Naive thymus-derived CD4-positive, alpha-beta T cell (primary cell): ENCODE results near the gene AK4. TPM values are rescaled to one million over a fixed set of nuclear protein-coding genes. Genes with fewer than 3 reads are reported as not detected.
A peak's percentile ranks its signal among the peaks of the same experiment; 100 is the strongest.
"Not testable (repeated sequence)": the region's sequence is repeated elsewhere in the genome, so short reads cannot be mapped to it uniquely, and the experiment has no call there.

ENCODE experiments used
- ATAC-seq: fragments of 150-1000 bp; cut with Tn5 transposase; 2 replicates; pipeline ENCODE4 v1.10.0; 2021; ENCODE audit warnings: mild to moderate bottlenecking, moderate library complexity
- CTCF ChIA-PET: fragments of 350-600 bp; sonication (Branson Sonifier 250); formaldehyde crosslinking; loops from one replicate; lab custom pipeline; 2021; ENCODE audit warnings: antibody characterized with exemption; lab: Charles Lee
- POLR2A ChIA-PET: fragments of 350-600 bp; sonication (Branson Sonifier 250); formaldehyde crosslinking; loops from one replicate; lab custom pipeline; 2021; ENCODE audit warnings: antibody characterized with exemption, inconsistent platforms; lab: Charles Lee
- DNase-seq, 9 donors: peaks; one replicate each; pipeline versions ENCODE4 v3.0.0 to v3.0.0-alpha.2; 2020 to 2022; ENCODE audit warnings: mixed read lengths in 1 of 9
- H3K27ac ChIP-seq: one replicate; pipeline ENCODE4 v1.7.0; 2013; ENCODE audit warnings: mild to moderate bottlenecking, low read depth, low read length, moderate library complexity
- H3K27me3 ChIP-seq, 2 donors: one replicate each; pipeline ENCODE4 v1.7.0; 2013; ENCODE audit warnings: low read length in 2 of 2, mild to moderate bottlenecking in 2 of 2, moderate library complexity in 2 of 2; ENCODE audit not compliant: control insufficient read depth in 2 of 2, insufficient read depth in 2 of 2
- H3K36me3 ChIP-seq, 3 experiments: 1 replicate in 2 of 3; 2 replicates in 1 of 3; pipeline ENCODE4 v1.7.0; 2013; ENCODE audit warnings: low read length in 3 of 3, mild to moderate bottlenecking in 3 of 3, moderate library complexity in 1 of 3; ENCODE audit not compliant: insufficient read depth in 3 of 3, control insufficient read depth in 2 of 3
- H3K4me1 ChIP-seq, 2 donors: one replicate each; pipeline ENCODE4 v1.7.0; 2013; ENCODE audit warnings: low read length in 2 of 2, mild to moderate bottlenecking in 2 of 2, moderate library complexity in 1 of 2; ENCODE audit not compliant: control insufficient read depth in 2 of 2, insufficient read depth in 2 of 2
- H3K4me3 ChIP-seq: 2 replicates; pipeline ENCODE4 v1.7.0; 2013; ENCODE audit warnings: mild to moderate bottlenecking, low read length
- H3K9me3 ChIP-seq, 3 experiments: 1 replicate in 2 of 3; 2 replicates in 1 of 3; pipeline ENCODE4 v1.7.0; 2013; ENCODE audit warnings: low read length in 3 of 3; ENCODE audit not compliant: control insufficient read depth in 2 of 3
- H3K27ac Mint-ChIP-seq, 9 donors: one replicate each; pipeline ENCODE4 v1.8.0; 2020 to 2022; ENCODE audit warnings: mixed read lengths in 9 of 9, mild to moderate bottlenecking in 8 of 9, moderate library complexity in 5 of 9, inconsistent platforms in 2 of 9
- H3K27me3 Mint-ChIP-seq, 5 donors: one replicate each; pipeline ENCODE4 v1.8.0; 2021 to 2022; ENCODE audit warnings: mixed read lengths in 5 of 5, mild to moderate bottlenecking in 1 of 5
- H3K36me3 Mint-ChIP-seq, 5 donors: one replicate each; pipeline ENCODE4 v1.8.0; 2020 to 2022; ENCODE audit warnings: mixed read lengths in 5 of 5, mild to moderate bottlenecking in 3 of 5, inconsistent platforms in 1 of 5
- H3K4me1 Mint-ChIP-seq, 7 donors: one replicate each; pipeline ENCODE4 v1.8.0; 2020 to 2022; ENCODE audit warnings: mixed read lengths in 7 of 7, mild to moderate bottlenecking in 3 of 7, inconsistent platforms in 1 of 7
- H3K4me3 Mint-ChIP-seq, 10 donors: one replicate each; pipeline ENCODE4 v1.8.0; 2020 to 2022; ENCODE audit warnings: mild to moderate bottlenecking in 10 of 10, mixed read lengths in 10 of 10, moderate library complexity in 6 of 10, inconsistent platforms in 2 of 10
- H3K9me3 Mint-ChIP-seq, 11 donors: one replicate each; pipeline ENCODE4 v1.8.0; 2020 to 2022; ENCODE audit warnings: mixed read lengths in 11 of 11, mild to moderate bottlenecking in 4 of 11, inconsistent platforms in 1 of 11, moderate library complexity in 1 of 11
- intact Hi-C, 2 donors: fragments of 100-400 bp; cut with micrococcal nuclease; formaldehyde crosslinking; loops; one replicate each; pipeline ENCODE4 v1.15.1; 2023
- polyA plus RNA-seq, 2 donors: library from polyadenylated mRNA; unstranded; fragments of 300-500 nt; fragmentation: Illumina TruSeq; gene quantifications; one replicate each; pipeline ENCODE4 v1.2.3, GENCODE V29; 2021
- total RNA-seq, 6 experiments: library from RNA in 5 of 6; stranded (reverse) in 5 of 6; gene quantifications; 1 replicate in 5 of 6; 2 replicates in 1 of 6; pipeline ENCODE4 v1.2.3 and lab custom pipeline; 2021 to 2026

The AK4 gene
- total and polyA plus RNA-seq, 7 experiments from 2014 or later = 0.04 to 121 (median 0.40) TPM

DNA sequence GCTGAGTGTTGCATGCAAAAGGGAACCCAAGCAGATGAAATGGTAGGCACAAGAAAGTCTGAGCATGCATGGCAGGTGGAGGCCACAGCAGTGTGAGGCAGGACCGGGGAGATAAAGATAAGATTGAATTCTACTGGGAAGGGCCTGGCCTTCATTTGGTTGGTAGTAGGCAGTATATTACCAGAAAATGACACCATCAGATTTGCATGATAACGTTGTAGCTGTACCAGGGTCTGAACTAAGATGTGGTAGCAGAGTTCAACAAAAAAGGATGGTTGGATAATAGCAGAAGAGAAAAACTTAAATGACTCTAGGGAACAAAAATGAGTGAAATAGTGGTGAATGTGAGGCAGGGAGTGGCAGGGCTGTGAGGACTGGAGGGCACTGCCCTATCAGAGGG lies 85.8 kb downstream of the AK4 start:
- no peaks in the 10 kb centered on the region for H3K4me1 ChIP-seq
- no peak for DNase-seq
- Mint-ChIP-seq H3K27me3 (peaks cover 6 to 18% (median 9%) of the 10 kb centered on the region in 5 donors), H3K9me3 (peaks cover 0 to 24% (median 10%) of the 10 kb centered on the region in 11 donors), H3K4me3 (no peak overlapping the region), H3K27ac (no peak overlapping the region), H3K4me1 (peaks cover 5 to 33% (median 9%) of the 10 kb centered on the region in 7 donors), H3K36me3 (peaks cover 0 to 11% (median 4%) of the 10 kb centered on the region in 5 donors)
- ATAC-seq = no peak
- no peaks in the 10 kb centered on the region for H3K27me3 ChIP-seq
- H3K36me3 ChIP-seq = no peaks in the 10 kb centered on the region
- no peaks in the 10 kb centered on the region for H3K9me3 ChIP-seq
- no peak overlapping the region for H3K4me3 ChIP-seq
- H3K27ac ChIP-seq = no peak overlapping the region
- intact Hi-C loops = loop anchor here in 1 of 2 donors (10.0 kb wide), 2 partner anchors 721 to 1211 kb away; no protein-coding TSS in a partner anchor
- POLR2A ChIA-PET = interaction anchor here (0.7 kb wide), 1 partner anchor 9 kb away, joined by 3 read pairs; no protein-coding TSS in a partner anchor
- CTCF ChIA-PET = interaction anchor here (0.6 to 1.2 kb wide), 2 partner anchors 454 to 1840 kb away, joined by 3 read pairs; no protein-coding TSS in a partner anchor

DNA sequence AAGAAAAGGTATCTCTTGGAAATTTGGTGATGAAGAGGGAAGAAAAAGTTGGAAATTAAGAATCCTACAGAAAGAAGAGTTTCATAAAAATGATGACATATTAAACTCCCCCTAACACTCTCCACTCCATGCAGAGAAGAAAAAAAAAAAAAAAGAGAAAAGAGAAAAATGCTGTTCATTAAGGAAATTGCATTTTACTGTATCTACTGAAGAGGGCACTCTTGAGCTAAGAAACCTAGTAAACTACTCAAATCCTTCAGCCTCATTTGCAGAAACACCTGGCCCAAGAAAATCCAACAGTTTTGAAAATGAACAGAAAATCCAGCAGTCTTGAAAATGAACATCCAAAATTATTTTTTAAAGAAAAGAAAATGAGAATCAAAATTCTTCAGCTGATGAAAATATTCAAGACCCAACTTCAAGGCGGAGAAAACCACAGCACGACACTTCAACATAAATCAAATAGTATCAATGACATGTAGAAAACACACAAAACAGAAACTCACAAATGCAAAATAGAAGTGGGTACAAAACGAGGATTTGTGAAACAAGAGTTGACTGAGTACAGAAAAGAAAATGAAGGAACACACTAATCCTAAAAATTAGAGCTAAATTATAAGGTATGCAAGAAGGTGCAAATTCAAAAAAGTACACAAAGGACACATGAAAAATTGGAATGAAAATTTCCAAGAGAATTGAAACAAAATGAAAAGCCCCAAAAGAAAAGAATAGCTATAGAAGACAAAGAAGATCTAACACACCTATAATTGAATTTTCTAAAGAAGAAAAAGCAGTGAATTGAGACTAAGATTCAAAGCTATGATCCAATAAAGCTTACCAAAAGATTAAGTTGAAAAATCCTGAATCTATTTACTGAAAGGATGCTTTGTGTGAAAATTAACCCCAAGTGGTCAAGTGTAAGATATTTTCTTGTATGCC lies 88.1 kb downstream of the AK4 start:
- no peak overlapping the region for H3K4me3 ChIP-seq
- peaks cover 6 to 23% (median 14%) of the 10 kb centered on the region in 5 donors for H3K27me3 Mint-ChIP-seq
- no peak overlapping the region for H3K27ac ChIP-seq
- no peaks in the 10 kb centered on the region for H3K27me3 ChIP-seq
- peaks cover 0 to 24% (median 10%) of the 10 kb centered on the region in 11 donors for H3K9me3 Mint-ChIP-seq
- DNase-seq = peak in 4 of 9 donors; percentile 12 to 28 (median 22)
- H3K36me3 ChIP-seq = no peaks in the 10 kb centered on the region
- POLR2A ChIA-PET = interaction anchor here (0.6 kb wide), 1 partner anchor 19 kb away, joined by 5 read pairs; no protein-coding TSS in a partner anchor
- peaks cover 0 to 5% (median 4%) of the 10 kb centered on the region in 5 donors for H3K36me3 Mint-ChIP-seq
- peaks cover 2 to 18% (median 2%) of the 10 kb centered on the region in 7 donors for H3K4me1 Mint-ChIP-seq
- peak; percentile 54 for ATAC-seq
- intact Hi-C loops = loop anchor here (1.0 to 10.0 kb wide), 6 partner anchors 195 to 1209 kb away; no protein-coding TSS in a partner anchor
- H3K4me3 Mint-ChIP-seq = no peak overlapping the region
- H3K9me3 ChIP-seq = no peaks in the 10 kb centered on the region
- H3K4me1 ChIP-seq = no peaks in the 10 kb centered on the region
- H3K27ac Mint-ChIP-seq = no peak overlapping the region
- CTCF ChIA-PET = interaction anchor here (0.6 to 3.4 kb wide), 6 partner anchors 18 to 1004 kb away, joined by 3 to 26 read pairs (median 4); no protein-coding TSS in a partner anchor

DNA sequence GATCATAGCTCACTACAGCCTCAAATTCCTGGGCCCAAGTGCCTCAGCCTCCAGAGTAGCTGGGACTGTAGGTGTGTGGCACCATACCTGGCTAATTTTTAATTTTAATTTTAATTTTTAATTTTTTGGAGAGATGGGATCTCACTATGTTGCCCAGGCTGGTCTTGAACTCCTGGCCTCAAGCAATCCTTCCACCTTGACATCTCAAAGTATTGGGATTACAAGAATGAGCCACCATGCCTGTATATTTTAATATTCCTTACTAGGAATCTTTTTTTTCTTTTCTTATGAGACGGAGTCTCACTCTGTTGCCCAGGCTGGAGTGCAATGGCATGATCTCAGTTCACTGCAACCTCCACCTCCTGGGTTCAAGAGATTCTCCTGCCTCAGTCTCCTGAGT lies 89.1 kb downstream of the AK4 start:
- not testable (repeated sequence) for ATAC-seq, H3K36me3 ChIP-seq, H3K36me3 Mint-ChIP-seq, H3K4me1 ChIP-seq, H3K27me3 ChIP-seq, H3K4me3 Mint-ChIP-seq, H3K4me3 ChIP-seq, H3K9me3 ChIP-seq, DNase-seq, H3K27ac Mint-ChIP-seq, H3K27ac ChIP-seq
- Mint-ChIP-seq H3K4me1 (peaks cover 0 to 12% (median 0%) of the 10 kb centered on the region in 7 donors), H3K9me3 (peaks cover 0 to 24% (median 10%) of the 10 kb centered on the region in 11 donors), H3K27me3 (peaks cover 12 to 28% (median 17%) of the 10 kb centered on the region in 5 donors)
- intact Hi-C loops = loop anchor here in 1 of 2 donors (5.0 to 10.0 kb wide), 3 partner anchors 718 to 1208 kb away; no protein-coding TSS in a partner anchor
- CTCF ChIA-PET = interaction anchor here (0.9 to 3.4 kb wide), 4 partner anchors 17 to 722 kb away, joined by 3 to 26 read pairs (median 4); no protein-coding TSS in a partner anchor
- POLR2A ChIA-PET = interaction anchor here (0.6 kb wide), 1 partner anchor 20 kb away, joined by 5 read pairs; no protein-coding TSS in a partner anchor

DNA sequence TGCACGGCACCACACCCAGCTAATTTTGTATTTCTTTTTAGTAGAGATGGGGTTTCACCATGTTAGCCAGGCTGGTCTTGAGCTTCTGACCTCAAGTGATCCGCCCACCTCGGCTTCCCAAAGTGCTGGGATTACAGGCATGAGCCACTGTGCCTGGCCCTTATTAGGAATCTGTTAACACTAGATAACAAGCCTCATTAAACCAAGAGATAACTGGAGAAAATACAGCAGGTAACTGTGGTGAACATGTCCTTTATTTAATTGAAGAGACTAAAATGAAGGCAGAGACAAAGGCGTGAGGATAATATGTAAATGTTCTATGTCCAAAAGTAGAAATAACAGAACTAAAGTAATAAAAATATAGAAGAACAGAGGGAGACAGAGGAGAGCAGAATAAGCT lies 89.5 kb downstream of the AK4 start:
- Mint-ChIP-seq H3K4me3 (no peak overlapping the region), H3K27ac (no peak overlapping the region), H3K27me3 (peaks cover 14 to 32% (median 19%) of the 10 kb centered on the region in 5 donors), H3K4me1 (peaks cover 0 to 8% (median 0%) of the 10 kb centered on the region in 7 donors), H3K36me3 (peaks cover 0 to 5% (median 4%) of the 10 kb centered on the region in 5 donors), H3K9me3 (peaks cover 0 to 24% (median 10%) of the 10 kb centered on the region in 11 donors)
- intact Hi-C loops = loop anchor here in 1 of 2 donors (5.0 to 10.0 kb wide), 3 partner anchors 717 to 1207 kb away; no protein-coding TSS in a partner anchor
- no peak for ATAC-seq
- Histone ChIP-seq H3K36me3 (no peaks in the 10 kb centered on the region), H3K27me3 (no peaks in the 10 kb centered on the region), H3K4me3 (no peak overlapping the region), H3K9me3 (no peaks in the 10 kb centered on the region), H3K27ac (no peak overlapping the region), H3K4me1 (no peaks in the 10 kb centered on the region)
- CTCF ChIA-PET = interaction anchor here (3.4 kb wide), 1 partner anchor 450 kb away, joined by 26 read pairs; no protein-coding TSS in a partner anchor
- no peak for DNase-seq
- POLR2A ChIA-PET = no interaction called here

DNA sequence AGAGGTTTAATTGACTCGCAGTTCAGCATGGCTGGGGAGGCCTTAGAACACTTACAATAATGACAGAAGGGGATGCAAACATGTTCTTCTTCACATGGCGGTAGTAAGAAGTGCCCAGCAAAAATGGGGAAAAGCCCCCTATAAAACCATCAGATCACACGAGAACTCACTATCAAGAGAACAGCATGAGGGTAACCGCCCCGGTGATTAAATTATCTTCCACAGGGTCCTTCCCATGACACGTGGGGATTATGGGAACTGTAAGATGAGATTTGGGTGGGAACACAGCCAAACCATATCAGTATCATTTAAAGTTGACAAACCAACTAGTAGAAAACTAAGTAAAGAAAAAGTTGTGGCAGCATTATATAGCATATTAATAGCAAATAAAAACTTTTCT lies 90.0 kb downstream of the AK4 start:
- CTCF ChIA-PET = no interaction called here
- intact Hi-C loops = loop anchor here in 1 of 2 donors (5.0 to 10.0 kb wide), 3 partner anchors 717 to 1207 kb away; no protein-coding TSS in a partner anchor
- peaks cover 0 to 5% (median 4%) of the 10 kb centered on the region in 5 donors for H3K36me3 Mint-ChIP-seq
- no peaks in the 10 kb centered on the region for H3K9me3 ChIP-seq
- peaks cover 14 to 32% (median 19%) of the 10 kb centered on the region in 5 donors for H3K27me3 Mint-ChIP-seq
- H3K4me1 Mint-ChIP-seq = peaks cover 0 to 8% (median 0%) of the 10 kb centered on the region in 7 donors
- no peaks in the 10 kb centered on the region for H3K27me3 ChIP-seq
- ATAC-seq (no peak), DNase-seq (no peak)
- no peak overlapping the region for H3K4me3 Mint-ChIP-seq
- H3K4me1 ChIP-seq = no peaks in the 10 kb centered on the region
- no peaks in the 10 kb centered on the region for H3K36me3 ChIP-seq
- H3K27ac Mint-ChIP-seq = no peak overlapping the region
- no peak overlapping the region for H3K27ac ChIP-seq
- POLR2A ChIA-PET = interaction anchor here (0.6 kb wide), 1 partner anchor 8 kb away, joined by 3 read pairs; no protein-coding TSS in a partner anchor
- H3K4me3 ChIP-seq = no peak overlapping the region
- H3K9me3 Mint-ChIP-seq = peaks cover 0 to 24% (median 10%) of the 10 kb centered on the region in 11 donors

DNA sequence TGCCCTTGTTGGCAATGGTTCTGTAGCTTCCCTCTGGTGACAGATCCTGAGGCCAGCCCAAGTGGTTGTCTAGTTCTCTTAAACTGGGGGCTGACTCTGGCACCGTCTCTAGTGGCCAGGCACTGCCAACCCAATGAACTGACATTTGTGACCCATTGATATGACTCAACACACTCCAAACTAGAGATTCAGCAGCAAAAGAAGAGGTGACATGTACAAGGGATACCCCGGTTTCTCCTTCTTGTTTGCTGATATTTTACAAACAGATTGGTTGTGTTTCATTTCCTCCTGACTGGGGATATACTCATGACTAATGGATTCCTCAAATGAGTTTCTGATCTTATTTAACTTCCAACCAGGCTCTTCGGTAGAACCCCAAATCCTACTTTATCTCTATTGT lies 95.5 kb downstream of the AK4 start:
- no peaks in the 10 kb centered on the region for H3K4me1 Mint-ChIP-seq
- CTCF ChIA-PET = no interaction called here
- peaks cover 21 to 54% (median 41%) of the 10 kb centered on the region in 5 donors for H3K27me3 Mint-ChIP-seq
- no peak overlapping the region for H3K4me3 ChIP-seq
- H3K4me3 Mint-ChIP-seq = no peak overlapping the region
- ATAC-seq = peak; percentile 36
- H3K9me3 Mint-ChIP-seq = peaks cover 0 to 2% (median 0%) of the 10 kb centered on the region in 11 donors
- H3K27me3 ChIP-seq = no peaks in the 10 kb centered on the region
- no peaks in the 10 kb centered on the region for H3K36me3 ChIP-seq
- H3K4me1 ChIP-seq = no peaks in the 10 kb centered on the region
- no peak overlapping the region for H3K27ac Mint-ChIP-seq
- no peak for DNase-seq
- H3K36me3 Mint-ChIP-seq = no peaks in the 10 kb centered on the region
- POLR2A ChIA-PET = no interaction called here
- no peaks in the 10 kb centered on the region for H3K9me3 ChIP-seq
- no peak overlapping the region for H3K27ac ChIP-seq
- intact Hi-C loops = no loop called here
